GM12875 (cell line): ENCODE results near the gene RBP5.

ENCODE experiments used
- H3K4me3 ChIP-seq: one replicate; pipeline ENCODE4 v1.5.1; 2011; ENCODE audit warnings: low read depth, low read length, control low read depth
- TF ChIP-seq, protein P1 (sequence below): IDR thresholded peaks from 2 replicates; pipeline ENCODE4 v1.5.1; 2011; ENCODE audit warnings: low read depth, mild to moderate bottlenecking, control low read depth, inconsistent platforms, low read length, moderate library complexity, borderline replicate concordance; ENCODE audit not compliant: insufficient read depth

The RBP5 gene

DNA sequence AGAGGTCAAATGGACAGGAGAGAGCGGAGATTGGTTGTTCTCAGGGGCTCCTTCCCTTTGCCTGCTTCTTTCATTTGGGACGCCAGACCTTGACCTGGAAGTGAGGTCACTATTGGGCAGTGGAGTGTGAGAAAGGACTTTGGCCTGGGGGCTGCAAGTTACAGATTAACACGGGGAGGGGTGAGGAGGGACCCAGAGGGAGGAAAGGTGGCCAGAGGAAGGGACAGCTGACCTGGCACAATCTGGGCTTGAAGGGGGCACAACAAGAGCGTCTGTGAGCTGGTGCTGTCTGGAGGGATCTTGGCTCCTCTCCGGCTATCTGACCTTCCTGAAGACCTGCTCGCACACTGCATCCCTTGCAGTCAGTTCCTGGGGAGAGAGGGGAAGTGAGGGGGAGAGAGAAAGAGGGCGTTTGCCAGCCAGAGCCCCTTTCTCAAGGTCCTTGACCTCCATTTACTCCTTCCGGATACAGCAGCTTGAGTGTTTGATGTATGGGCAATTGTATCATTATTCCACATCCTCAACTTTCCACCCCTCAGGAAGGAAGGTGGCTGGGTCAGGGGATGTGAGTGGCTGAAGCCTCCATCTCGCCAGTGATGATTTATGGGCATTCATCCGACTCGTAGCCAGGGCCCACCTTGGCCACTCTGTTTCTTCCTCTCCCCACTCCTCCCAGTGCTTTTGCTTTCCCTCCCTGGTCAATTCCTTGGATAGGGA is 4.7 kb downstream of the RBP5 start:
- TF ChIP-seq, protein P1, sequence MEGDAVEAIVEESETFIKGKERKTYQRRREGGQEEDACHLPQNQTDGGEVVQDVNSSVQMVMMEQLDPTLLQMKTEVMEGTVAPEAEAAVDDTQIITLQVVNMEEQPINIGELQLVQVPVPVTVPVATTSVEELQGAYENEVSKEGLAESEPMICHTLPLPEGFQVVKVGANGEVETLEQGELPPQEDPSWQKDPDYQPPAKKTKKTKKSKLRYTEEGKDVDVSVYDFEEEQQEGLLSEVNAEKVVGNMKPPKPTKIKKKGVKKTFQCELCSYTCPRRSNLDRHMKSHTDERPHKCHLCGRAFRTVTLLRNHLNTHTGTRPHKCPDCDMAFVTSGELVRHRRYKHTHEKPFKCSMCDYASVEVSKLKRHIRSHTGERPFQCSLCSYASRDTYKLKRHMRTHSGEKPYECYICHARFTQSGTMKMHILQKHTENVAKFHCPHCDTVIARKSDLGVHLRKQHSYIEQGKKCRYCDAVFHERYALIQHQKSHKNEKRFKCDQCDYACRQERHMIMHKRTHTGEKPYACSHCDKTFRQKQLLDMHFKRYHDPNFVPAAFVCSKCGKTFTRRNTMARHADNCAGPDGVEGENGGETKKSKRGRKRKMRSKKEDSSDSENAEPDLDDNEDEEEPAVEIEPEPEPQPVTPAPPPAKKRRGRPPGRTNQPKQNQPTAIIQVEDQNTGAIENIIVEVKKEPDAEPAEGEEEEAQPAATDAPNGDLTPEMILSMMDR = no peak

DNA sequence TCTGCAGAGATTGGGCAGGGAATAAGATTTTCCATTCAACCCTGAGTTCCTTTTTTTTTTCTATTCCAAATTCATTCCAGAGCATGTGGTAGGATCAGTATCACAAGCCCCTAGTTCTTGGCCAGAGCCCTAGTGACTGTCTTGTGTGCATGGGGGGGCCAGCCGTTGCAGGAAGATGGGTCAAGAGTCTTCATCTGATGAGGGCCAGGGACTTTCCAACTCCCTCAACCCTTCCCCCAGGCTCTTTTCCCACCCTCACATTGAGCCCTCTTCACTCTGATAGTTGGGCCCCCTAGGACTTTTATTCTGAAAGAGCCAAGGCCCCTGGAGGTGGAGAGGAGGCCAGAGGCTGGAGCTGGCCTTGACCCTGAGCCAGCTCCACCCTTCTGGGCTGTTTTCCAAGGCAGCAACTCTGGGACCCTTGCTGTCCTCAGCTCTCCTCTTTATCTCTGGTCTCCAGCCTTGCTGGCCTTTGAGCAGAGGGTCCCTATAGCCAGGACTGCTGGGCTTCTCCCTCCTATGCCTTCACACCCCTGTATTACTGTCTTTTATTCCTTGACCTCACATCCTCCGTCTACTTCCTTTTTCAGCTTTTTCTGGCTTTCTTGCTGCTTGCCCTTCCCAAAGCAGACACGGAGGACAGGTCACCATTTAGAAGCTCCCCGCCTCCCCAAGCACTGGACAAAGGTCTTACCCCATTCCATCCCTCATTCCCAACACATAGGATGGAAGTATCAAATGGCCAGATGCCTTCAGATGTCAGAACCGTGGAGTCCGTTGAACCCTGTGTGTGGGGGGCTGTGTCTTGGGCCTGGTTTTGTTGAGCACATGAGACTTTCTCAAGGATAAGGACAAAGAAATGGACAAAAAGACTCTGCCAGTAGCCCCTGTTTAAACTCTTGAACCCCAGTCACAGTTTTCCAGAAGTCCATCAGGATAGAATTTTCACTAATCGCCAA is 5.6 kb downstream of the RBP5 start:
- no peak overlapping the region for H3K4me3 ChIP-seq
- TF ChIP-seq, protein P1 = no peak

More for the DNA sequence above, 4.7 kb downstream of the RBP5 start:
- no peak overlapping the region for H3K4me3 ChIP-seq

DNA sequence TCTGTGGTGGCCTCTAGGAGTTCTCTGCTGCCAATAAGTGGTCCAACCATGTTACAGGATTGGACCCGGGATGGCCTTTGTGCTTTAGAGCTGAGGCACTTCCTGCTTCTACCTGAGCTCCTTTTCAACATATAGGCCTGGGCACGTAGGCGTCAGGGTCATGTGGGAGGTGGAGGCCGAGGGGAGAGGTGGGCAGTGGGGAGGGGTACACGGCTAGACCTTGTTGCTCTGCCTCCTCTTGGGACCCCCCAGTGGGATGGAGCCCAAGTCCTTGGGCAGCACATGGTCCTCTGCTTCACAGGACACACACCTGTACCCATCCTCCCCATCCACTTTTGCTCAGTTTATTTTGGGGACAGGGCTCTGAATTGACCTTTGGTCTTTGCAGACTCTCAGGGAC is 7.4 kb downstream of the RBP5 start:
- TF ChIP-seq, protein P1 = no peak
- no peak overlapping the region for H3K4me3 ChIP-seq

DNA sequence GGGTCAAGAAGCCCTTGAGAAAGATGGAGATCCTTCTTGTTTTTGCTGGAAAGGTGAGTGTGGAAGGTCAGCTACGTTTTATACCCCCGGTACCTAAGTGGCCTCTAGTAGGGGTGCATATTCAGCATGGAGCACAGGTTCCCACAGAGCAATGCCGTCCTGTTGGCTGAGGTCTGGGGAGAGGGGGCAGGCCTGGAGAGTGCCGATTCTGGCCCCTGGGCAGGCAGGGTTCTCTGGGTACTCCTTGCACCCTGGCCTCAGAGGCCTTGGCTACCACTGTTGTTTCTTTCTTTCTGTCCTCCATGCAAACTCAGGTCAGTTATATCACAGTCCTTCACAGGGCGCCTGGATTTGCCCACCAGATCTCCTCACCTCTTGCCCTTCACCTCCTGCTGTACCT is 8.5 kb downstream of the RBP5 start:
- TF ChIP-seq, protein P1 = no peak
- H3K4me3 ChIP-seq = no peak overlapping the region

DNA sequence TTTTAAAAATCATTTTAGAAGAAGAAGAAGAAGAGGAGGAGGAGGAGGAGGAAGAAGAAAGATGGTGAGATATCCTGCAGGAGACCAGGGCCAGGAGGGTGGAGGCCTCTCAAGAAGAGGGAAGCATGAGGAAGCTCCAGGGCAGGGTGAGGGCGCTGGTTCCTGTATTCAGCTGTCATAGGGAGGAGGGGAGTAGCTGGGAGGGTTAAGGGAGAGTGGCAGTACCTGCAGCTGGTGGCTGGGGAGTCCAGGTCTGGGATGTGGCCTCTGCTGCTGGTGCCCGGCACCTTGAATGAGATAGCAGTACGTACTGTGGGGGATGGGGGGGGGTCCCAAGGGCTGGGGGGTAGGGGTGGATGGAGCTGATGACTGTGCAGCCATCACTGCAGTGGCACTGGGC is 9.8 kb downstream of the RBP5 start:
- TF ChIP-seq, protein P1 = no peak
- no peak overlapping the region for H3K4me3 ChIP-seq

DNA sequence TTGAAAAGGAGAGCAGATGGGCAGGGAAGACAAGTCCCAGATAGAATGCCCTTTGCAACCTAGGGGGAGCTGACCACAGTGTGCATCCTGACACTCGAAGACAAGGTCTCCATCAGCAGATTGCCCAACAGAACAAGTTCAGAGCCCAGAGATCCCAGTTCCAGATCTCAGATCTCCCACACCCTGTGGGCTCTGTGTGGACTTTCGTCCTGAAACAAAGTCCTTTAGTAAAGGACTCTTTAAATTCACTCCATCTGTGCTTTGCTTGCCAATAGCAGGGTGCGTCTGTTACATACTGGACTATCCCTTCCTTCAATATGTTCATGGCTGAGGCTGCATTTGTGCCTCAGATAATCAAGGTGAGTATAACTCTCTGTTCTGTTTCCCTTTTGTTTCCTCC is 11.0 kb downstream of the RBP5 start:
- no peak overlapping the region for H3K4me3 ChIP-seq
- TF ChIP-seq, protein P1 = no peak

DNA sequence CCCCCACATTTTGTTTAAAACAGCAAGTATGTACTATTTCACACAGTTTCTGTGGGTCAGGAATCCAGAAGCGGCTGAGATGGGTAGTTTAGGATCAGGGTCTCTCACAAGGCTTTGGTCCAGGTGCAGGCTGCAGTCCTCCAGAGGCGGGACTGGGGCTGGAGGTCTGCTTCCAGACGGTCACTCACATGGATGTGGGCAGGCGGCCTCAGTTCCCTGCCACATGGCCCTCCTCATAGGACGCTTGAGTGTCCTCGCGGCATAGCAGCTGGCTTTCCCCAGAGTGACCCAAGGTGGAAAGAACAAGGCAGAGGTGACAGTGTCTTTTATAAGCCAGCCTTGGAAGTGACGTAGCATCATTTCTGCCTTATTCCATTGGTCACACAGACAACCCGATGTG is 11.8 kb downstream of the RBP5 start:
- TF ChIP-seq, protein P1 = no peak

More for the DNA sequence above, 11.8 kb downstream of the RBP5 start:
- no peak overlapping the region for H3K4me3 ChIP-seq
